ENCODE measurements around the gene SPATA17.

The SPATA17 gene

DNA sequence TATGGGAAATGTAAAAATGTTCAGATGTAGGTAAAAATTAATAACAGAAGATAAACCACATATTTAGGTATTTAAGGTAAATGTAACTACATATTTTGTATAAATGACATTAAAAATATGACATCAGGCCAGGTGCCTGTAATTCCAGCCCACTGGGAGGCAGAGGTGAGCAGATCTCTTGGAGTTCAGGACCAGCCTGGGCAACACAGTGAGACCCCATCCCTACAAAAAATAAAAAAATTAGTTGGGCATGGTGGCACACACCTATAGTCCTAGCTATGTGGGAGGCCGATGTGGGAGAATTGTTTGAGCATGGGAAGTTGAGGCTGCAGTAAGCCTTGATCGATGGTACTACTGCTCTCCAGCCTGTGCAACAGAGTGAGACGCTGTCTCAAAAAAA is 216.5 kb downstream of the SPATA17 start:
- no peak for DNase-seq (ENCODE audit: low spot score)
- no peak for FAIRE-seq

DNA sequence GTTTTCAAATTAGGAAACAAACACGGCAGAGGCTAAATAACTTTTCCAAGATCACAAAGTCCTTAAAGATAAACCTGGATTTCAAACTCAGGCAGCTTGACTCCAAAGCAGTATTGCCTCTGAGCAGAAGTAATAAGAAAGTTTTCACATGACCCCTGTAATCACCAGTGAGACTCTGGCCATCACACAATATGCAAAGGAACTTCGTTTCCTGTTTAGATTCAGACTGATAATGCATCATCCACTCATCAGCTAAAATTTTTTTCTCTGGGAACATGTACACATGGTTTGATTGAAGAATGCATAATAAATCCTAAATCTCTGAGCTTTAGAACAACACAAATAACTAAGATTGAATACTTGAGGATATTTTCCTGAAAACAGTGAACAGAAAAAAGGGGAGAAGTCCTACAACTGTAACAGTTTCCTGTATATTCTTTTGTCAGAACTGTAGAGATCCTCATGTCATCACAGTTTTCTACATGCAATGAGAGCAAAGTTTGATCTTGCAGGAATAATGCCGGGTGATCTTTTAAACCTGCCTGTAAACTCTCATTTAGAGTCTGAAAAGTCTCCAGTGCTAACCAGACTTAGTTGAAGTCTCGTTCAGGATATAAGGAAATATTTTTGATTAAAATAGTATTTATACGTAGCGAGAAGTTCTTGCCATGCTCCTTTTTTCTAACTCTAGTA is 225.3 kb downstream of the SPATA17 start:
- FAIRE-seq (no peak), DNase-seq (ENCODE audit: low spot score) (no peak)

DNA sequence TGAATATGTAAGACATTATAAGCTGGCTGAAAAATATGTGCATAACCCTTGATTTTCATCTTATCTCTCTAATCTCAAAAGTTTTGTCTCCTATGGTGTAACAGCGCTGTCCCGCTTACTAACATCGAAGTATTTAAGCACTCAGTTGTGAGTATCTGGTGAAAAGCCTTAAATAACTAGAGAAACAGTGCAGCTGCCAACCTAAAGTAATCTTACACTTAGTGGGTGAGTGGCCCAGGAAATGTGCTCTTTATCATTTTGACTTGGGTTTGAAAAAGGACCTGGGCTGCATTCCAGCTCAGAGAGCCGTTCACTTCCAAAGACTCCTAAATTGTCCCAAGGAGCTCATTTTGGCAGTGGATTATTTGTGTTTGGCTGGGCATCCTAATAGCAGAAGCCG is 225.9 kb downstream of the SPATA17 start:
- FAIRE-seq: no peak
- no peak for DNase-seq (ENCODE audit: low spot score)

DNA sequence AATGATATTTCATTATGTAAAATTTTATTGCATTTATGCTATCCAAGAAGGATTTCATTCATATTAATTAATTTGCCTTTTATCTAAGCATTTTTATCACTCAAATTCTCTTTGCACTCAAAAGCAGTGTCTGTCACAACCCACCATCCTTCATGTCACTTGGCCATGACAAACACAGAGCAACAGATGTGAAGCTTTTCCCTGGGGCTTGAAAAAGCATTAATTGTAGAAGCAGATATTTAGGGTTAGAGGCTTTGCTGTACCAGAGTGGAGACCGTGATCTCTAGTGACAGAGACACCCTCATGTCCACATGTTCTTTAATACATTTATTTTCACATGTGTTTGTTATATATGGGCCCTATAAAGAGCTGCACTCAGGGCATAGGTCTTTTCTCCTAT is 230.5 kb downstream of the SPATA17 start:
- FAIRE-seq (no peak), DNase-seq (ENCODE audit: low spot score) (no peak)

DNA sequence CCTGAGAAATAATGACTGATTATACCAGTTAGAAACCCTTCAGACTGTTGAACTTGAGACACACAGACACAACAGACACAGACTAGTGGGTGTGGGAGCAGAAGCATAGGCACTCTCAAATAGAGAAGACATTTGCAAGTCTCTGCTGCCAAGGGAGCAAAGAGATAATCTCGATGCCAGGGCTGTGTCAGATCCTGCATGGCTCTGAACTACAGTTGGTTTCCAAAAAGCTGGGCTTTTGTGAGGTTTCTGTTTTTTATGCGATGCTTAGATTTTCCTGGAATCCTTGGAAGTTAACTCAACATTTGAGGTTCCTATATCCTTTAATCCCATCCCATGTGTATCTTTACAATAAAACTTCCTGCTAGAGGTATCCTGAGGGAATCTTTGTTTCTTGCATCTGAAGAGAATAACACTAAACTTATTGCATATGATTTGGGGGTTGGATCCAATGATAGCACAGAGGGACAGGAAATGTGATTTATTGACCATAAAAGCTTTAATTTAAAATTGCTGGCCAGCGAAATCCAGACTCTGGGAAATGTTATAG is 236.4 kb downstream of the SPATA17 start:
- DNase-seq (ENCODE audit: low spot score) (no peak), FAIRE-seq (no peak)

DNA sequence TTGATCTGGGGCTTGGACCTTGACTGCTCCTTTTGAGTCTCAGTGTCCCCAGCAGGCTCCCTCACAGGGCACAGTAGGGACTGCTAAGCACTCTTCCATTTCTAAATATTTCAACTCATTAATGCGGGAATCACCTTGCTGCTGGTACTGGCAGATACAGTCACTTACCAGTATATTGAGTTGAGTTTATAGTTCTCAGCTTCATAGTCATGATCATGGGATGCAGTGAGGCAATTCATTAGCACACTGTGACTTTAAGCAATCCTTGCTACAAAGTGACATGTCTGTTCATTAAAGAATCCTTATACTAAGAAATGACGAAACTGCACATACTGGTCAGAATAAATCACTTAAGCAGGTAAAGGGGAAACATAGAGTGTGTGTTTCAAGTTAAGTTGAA is 240.8 kb downstream of the SPATA17 start:
- FAIRE-seq (no peak), DNase-seq (ENCODE audit: low spot score) (no peak)

DNA sequence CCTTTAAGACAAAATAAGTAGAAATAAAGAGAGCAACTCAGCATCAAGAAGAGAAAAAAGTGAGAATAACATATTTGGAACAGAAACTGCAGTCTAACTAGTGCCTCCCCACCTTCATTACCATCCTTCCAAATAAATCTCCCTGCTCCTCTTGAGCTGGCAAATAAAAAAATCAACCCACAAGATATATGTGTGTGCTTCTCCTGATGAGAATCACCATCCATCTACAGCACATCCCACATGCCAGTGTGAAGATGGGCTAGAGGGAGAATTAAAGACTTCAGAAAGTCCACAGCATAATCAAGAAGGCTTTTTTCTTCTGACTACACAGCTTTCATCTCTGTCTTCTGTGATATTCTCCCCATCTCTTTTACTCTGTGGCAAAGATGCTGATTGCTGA is 244.1 kb downstream of the SPATA17 start:
- FAIRE-seq (no peak), DNase-seq (ENCODE audit: low spot score) (no peak)

DNA sequence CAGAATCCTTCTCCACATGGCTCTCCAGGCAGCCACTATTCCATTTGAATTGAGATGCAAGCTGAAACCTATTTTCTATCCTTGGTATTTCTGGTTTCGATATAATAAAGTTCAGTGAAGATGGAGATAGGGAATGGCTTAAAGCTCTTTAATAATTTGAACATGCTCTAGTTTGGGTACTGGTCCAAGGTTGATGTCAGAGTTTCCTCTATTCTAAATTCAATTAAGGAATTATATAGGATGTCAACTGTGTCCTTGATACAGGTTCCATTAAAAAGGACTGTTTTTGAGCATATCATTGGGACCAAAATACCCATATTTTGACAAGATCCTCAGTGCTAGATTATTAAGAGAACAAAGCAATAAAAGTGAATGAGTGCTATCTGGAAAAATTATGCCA is 245.3 kb downstream of the SPATA17 start:
- DNase-seq (ENCODE audit: low spot score) (no peak), FAIRE-seq (no peak)

DNA sequence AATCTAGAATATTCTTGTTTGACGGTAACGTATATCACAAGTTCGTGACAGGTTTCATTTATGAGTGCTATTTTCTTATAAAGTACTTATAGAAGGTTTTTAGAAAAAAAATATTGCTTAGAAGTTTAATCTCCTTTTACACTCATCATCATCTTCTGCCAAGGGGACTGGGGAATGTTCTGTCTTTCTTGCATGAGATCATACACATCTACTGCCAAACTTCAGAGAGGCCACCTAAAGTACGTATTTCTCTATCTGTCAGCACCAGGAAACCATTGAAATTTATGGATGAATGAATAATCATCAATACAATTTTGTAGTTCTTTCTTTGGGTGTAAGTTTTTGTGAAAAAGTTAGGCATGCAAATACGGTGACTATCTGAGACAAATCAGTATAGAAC is 245.8 kb downstream of the SPATA17 start:
- no peak for DNase-seq (ENCODE audit: low spot score)

DNA sequence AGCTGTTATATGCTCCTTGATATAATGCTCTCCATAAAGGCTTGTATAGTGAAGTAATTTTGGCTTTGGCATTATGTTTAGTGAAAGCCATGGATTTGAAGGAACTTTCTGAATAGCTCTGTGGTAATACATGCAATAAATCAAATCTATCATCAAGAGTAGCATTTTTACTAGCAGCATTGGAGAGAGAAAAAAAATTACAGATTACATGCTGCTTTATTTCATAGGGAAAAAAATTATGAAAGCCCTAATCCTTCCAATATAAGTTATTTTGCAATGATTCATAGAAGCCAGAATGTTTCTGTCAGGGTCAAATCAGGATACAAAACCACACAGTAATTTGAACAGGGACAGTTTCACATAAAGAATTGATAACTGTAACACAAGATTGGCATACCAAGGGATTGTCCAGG is 250.0 kb downstream of the SPATA17 start:
- FAIRE-seq: no peak
- no peak for DNase-seq (ENCODE audit: low spot score)

More for the DNA sequence above, 245.8 kb downstream of the SPATA17 start:
- no peak for FAIRE-seq

DNA sequence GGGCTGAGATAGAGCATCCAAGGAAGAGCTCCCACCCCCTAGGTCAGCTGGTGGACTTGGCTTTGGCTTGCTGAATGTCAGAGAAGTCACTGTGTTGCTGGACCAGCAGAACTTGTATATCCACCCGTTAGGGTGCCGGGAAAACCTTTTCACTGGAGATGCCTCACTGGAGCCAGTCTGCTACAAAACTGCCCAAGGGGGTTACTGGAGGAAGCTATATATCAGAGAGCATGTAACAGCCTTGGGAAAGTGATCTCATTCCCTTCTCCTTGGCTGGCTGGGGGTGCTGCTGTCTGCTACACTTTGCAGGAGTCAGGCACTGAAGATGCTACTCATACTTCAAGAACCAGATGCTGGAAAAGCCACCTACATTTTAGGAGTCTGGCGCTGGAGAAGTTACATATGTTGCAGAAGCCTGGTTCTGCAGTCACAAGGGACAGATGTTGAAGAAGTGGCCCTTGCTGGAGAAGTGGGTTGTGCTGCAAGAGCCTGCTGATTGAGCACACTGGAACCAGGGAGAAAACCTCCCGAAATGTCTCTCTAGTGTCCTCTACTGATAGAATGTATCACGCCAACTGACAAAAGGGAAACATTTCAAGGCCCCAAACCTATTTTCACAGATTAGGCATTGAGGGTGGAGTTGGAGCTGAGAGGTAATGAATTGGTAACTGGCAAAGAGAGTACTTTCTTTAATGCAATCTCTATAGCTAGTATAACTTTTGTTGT is 250.6 kb downstream of the SPATA17 start:
- no peak for FAIRE-seq
- DNase-seq (ENCODE audit: low spot score): no peak

DNA sequence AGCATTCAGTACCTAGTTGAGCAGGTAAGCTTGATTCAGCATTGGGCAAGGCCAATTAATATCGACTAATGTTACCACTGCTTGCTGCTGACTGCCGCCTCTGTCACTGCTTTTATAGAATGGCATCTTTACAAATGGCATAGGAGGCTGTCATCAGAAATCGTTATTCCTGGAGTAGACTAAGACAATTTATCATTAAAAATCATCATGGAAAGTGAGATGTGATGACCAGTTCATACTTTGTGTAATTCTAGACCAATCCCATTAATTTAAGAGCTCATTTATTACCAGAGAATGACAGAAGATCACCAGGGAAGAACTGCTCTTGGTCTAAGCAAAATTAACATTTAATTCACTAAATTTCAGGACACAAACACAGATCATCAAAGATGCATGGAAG is 254.0 kb downstream of the SPATA17 start:
- DNase-seq (ENCODE audit: low spot score) (no peak), FAIRE-seq (no peak)

DNA sequence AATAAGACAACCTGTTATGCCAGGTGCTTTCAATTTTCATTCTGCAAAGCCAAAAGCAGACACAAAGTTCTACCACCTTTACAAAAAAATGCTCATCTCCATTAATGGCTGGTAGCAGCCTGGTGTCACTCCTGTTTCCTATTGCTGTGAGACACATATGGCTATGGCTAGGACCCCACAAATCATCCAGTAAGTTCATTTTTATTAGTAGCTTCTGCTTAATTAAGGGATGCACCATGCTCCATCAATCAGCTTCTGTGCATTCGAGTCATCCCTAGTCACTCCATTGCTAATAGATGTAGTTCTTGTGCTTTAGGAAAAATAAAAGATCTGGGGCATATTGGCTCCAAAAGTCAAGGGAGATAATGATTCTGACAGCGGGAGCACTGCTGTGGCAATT is 257.2 kb downstream of the SPATA17 start:
- FAIRE-seq: no peak
- no peak for DNase-seq (ENCODE audit: low spot score)

DNA sequence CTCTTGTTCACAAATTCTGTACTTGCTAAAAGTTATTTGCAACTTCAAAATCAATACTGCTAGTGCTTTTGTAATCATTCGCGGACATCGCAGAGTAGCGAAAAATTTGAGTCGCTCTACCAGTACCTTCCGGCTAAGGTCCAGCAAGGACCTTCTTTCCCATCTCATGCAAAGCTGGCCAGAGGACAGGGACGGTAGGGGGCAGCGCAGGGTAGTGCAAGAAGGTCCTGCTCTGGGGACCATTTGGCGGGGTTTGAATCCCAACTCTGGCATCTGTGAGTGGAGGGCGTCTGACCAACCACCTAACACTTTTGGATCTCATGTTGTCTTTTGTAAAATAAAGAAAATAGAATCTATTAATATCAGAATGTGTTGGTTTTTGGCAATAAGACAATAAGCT is 258.3 kb downstream of the SPATA17 start:
- no peak for DNase-seq (ENCODE audit: low spot score)
- FAIRE-seq: no peak

DNA sequence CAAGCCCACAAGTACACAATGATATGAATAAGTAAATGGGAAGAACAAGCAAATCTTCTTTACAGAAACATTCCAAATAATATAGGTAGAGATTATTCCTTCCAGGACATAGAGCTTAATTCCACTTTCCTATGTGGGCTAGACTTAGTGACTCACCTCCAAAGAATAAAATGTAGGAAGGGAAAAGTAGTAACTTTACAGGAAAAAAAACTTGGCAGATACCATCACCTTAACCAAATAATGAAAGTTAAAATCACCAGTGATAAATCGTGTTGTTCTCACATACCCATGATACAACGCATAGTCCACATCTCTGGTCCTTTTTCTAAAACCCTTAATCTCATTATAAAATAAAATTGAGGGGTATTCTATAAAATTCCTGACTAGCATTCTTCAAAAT is 260.8 kb downstream of the SPATA17 start:
- DNase-seq (ENCODE audit: low spot score) (no peak), FAIRE-seq (no peak)

DNA sequence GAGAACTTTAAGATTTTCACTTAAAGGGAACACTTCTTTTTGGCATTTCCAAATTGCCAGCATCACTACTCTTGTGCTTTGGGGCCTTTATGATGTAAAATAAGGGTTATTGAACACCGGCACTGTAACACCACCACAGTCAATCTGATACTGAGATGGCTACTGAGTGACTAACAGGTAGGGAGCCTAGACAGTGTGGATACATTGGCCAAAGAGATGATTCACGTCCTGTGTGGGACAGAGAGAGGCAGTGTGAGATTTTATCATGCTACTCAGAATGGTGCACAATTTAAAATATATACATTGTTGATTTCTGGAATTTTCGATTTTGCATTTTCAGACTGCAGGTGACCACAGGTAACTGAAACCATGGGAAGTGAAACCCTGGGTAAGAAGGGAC is 261.6 kb downstream of the SPATA17 start:
- FAIRE-seq: no peak
- DNase-seq (ENCODE audit: low spot score): no peak

DNA sequence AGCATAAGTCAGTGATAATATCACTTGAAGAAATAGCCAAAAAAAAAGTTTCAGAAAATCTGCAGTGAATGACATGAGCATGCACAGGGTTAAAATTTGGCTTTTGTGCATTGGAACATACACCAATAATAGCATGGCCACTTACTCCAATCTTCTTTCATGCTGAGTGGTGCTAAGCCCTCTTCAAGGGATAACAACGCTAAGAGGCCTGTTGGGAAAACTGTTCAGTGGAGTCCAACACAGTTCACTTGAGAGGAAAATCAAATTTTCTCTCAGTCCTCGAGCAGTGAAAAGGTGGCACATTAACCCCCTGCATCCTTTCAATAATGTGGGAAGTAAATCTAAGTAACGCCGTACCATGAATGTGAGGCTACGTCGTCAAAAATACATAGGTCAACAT is 264.7 kb downstream of the SPATA17 start:
- FAIRE-seq (no peak), DNase-seq (ENCODE audit: low spot score) (no peak)

DNA sequence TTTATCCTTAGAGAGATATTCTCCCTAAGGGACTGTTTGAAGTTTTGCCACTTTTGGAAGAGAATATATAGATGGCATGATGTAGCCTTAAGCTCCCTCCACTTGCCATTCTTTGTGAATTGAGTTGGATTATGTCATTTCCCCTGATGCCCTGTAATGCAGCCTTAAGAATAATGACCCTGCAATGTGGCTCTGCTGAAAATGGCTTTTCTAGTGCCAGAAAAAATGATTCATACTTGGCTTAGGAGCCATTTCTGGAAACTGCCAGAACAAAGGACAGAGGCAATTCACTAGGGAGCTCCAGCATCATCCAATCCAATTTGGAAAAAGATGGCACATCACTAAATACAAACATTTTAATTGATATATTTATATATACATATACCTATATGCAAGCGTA is 265.3 kb downstream of the SPATA17 start:
- no peak for FAIRE-seq
- peak; percentile 26 for DNase-seq (ENCODE audit: low spot score)

DNA sequence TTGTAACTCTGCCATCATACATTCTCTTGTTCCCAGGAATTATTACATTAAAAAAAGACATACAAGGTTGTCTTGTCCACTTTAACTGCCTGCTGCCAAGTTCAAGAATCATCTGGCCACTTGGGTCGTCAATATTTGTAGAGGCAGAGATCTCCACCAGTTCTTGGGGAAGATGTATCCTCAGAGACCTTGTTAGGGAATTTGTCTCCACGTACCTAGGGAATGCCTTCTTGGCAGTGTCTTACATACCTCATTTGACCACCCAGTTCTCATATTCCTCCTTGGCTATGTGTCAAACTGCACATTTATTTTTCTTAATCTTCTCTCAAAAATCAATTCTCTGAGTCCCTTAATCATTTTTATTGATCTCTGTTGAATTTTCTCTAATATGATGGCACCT is 266.0 kb downstream of the SPATA17 start:
- no peak for DNase-seq (ENCODE audit: low spot score)
- FAIRE-seq: no peak

DNA sequence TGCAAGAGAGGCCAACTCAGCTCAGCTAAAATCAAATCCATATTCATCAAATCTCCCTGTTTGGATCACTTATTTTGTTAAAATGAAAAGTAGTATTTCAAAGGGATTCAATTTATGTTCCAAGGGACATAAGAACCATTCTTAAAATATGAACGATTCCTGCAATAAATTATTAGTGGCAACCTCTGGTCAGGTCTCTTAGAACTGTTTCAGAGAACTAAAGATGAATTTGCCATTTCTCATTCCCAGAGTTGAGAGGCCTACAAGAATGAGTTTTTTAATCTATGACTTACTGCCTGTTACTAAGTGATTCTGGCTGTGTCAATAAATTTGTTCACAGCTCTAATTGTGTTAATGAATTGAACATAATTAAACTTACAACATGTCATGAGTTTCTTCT is 268.5 kb downstream of the SPATA17 start:
- DNase-seq (ENCODE audit: low spot score): no peak
- FAIRE-seq: no peak

DNA sequence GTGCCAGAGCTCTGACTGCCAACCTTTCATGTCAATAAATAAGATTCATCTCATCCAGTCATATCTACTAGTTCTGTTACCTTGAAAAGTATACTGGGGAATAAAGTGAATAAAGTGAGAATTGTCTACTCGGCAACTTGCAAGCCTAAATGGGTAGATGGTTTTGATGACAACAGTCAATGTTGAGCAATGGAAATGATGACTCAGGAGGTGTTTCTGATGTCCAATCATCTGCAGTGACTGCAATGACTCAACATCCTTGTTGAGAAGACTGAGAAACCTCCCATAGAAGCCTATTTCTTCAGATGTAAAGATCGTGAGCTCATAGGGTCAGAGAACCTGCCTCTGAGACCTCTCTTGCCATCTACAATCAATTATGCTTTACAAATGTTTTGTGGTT is 276.4 kb downstream of the SPATA17 start:
- DNase-seq (ENCODE audit: low spot score) (peak; percentile 35), FAIRE-seq (no peak)

DNA sequence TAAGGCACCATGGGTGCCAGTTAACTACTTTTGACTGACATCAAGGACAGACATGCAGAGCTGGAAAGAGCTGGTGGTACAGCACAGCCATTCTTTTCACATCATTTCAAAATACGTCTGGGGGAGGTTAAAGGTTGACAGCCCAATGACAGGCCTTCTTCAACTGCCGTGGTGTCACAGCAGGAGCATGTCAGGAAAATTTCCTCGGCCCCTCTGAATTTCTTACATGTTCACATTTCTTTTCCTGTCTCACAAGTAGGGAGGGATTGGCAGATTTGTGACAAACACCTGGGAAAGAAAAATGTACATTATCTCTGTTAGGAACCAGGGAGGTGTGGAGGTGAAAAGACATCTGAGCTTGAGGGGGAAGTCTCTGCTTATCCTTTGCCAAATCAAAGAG is 279.1 kb downstream of the SPATA17 start:
- DNase-seq (ENCODE audit: low spot score) (no peak), FAIRE-seq (no peak)

DNA sequence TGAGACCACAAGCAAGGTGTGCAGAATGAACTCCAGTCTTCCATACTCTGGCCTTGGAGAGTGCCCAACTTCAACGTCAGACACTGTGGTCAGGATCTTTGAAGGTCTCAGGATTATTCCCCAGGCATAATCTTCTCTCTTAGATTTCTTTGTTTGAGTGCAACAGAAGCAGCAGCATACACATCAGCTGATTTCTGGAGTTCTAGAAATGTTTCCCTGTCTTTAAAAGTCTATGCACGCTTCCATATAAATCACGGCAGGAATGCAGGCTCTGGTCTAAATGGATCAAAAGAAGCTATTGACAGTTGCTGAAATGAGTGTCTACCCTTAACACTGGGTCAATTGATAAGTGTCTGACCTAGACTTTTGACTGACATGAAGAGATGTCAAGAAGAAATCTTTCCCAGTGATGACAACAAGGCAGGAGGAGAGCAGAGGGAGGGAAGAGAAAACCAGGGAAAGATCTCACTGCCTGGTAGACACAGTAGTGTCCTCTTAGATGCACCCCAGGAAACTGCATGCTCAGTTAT is 279.7 kb downstream of the SPATA17 start:
- FAIRE-seq: no peak
- no peak for DNase-seq (ENCODE audit: low spot score)
